ENCODE data around the gene FSTL4.

Gene FSTL4

DNA sequence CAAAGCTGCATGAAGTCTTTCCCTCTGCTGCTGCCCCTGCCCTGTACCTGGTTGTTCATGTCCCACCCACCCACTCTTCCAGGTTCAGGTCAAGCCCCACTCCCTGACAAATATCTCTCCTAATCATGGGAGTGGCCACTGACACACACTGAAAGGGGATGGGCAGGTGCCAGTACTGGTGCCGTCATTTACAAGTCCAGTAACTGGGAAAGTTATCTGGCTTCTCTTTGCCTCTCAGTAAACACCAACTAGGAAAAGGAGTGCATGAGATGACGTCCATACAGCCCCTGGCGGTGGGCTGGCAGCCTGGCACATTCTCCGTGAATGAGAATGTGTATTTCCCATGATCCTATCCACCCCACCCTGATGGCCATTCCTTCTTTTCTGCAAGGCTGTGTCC lies 225.2 kb downstream of the FSTL4 start:
- no peak for DNase-seq (ENCODE audit: low read depth, low spot score)

GRCh38 chr5:133386662-133387061 lies 225.7 kb downstream of the FSTL4 start:
- no peak for DNase-seq (ENCODE audit: low read depth, low spot score)

GRCh38 chr5:133385346-133385745 lies 227.0 kb downstream of the FSTL4 start:
- DNase-seq (ENCODE audit: low read depth, low spot score): no peak

GRCh38 chr5:133384903-133385302 lies 227.4 kb downstream of the FSTL4 start:
- DNase-seq (ENCODE audit: low read depth, low spot score): no peak

- no peak for DNase-seq (ENCODE audit: low read depth, low spot score)
These were observed 228.1 kb downstream of the FSTL4 start for GRCh38 chr5:133384120-133384855.

DNA sequence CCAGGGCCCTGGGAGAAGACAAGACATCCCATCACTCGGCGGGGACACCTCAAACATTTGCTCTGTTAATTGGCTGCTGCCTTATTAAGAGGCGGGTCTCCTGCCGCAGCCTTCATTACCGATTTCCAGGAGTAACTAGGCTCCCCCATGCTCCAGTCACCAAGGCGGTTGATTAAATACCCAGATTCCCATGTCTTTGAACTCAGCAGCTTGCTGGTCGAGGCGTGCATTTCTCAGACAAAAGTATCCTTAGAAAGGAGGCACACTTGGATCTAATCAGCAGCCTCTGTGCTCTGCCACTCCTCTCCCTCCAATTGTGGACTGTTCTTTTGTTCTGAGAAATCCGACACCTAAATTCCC lies 228.8 kb downstream of the FSTL4 start:
- DNase-seq (ENCODE audit: low read depth, low spot score): no peak

GRCh38 chr5:133382661-133383579 lies 229.4 kb downstream of the FSTL4 start:
- DNase-seq (ENCODE audit: low read depth, low spot score): no peak

GRCh38 chr5:133381571-133382365 lies 230.6 kb downstream of the FSTL4 start:
- DNase-seq (ENCODE audit: low read depth, low spot score): no peak

DNA sequence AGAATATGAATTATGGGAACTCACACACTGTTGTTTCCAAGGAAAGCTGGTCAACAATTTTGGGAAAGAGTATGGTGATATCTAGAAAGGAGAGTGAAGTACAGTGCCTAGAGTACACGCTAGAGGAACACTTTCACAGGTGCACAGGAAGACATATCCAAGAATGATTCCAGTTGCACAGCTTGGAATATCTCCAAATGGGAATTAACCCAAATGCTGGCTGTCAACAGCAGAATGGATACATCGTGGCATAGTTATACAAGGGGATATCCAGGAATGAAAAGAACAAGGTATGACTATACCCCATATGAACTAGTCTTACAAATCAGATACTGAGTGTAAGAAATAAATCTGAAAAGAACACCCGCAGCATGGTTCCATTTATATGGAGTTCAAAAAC lies 231.3 kb downstream of the FSTL4 start:
- no peak for DNase-seq (ENCODE audit: low read depth, low spot score)

DNA sequence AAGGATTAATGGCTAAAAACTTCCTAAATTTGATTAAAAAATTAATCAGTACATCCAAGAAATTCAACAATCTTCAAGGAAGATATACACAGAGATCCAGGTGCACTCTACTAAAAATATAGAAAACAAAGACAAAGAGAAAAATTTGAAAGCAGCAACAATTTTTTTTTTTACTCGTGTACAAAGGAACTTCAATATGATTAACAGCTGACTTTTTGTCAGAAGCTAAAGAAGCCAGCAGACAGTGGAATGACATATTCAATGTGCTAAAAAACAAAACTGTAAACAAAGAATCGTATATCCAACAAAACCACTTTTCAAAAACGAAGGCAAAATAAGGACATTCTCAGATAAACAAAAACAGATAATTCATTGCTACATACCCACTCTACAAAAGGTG lies 234.6 kb downstream of the FSTL4 start:
- DNase-seq (ENCODE audit: low read depth, low spot score): no peak

DNA sequence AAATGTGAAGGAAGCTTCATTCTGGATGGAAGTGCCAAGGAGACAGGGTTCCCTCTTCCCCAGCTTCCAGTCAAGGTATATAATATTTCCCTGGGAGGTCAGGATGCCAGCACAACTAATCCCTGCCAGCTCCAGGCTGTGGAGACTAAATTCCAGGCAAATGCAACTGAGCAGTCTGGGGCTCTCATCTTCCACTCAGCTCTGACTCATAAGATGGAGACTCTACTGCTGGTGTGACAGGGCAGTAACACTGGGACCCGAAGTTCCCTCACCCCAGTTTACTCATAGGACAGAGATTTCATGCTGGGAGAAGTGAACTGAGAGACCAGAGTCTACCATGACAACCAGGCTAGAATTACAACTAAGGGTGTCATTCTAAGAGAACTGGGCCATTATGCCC lies 235.4 kb downstream of the FSTL4 start:
- DNase-seq (ENCODE audit: low read depth, low spot score): no peak

DNA sequence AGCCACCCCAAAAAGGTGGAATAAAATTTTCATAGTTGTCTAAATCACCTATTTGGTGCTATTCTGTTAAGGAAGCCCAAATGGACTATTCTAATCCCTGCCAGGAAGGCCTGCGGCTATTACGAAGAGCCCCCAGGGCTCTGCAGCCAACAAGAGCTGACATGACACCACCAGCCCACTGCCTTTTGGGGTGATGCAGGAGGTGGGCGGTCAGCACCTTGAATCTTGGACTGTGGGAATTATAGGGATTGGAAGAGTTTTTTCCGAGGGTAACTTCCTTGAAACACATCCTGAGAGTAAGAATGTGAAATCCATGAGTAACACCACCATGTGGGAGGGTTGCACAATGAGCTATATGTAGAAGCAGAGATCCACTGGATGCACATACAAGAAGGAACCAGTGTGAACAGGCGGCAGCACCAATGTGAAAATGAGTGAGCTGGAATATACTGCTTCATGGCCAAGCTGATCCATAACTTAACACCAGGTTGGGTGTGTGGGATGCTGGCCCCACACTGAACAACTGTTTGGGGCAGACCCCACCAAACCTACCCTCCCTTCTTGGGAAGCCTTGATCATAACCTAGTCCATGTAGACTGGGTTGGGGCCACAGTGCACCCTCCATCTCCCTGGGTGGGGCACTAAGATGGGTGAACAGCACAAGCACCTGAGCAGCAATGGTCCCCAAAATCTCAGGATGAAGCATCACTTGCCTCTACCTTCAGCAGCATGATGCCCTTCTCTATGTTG lies 239.0 kb downstream of the FSTL4 start:
- no peak for DNase-seq (ENCODE audit: low read depth, low spot score)

DNA sequence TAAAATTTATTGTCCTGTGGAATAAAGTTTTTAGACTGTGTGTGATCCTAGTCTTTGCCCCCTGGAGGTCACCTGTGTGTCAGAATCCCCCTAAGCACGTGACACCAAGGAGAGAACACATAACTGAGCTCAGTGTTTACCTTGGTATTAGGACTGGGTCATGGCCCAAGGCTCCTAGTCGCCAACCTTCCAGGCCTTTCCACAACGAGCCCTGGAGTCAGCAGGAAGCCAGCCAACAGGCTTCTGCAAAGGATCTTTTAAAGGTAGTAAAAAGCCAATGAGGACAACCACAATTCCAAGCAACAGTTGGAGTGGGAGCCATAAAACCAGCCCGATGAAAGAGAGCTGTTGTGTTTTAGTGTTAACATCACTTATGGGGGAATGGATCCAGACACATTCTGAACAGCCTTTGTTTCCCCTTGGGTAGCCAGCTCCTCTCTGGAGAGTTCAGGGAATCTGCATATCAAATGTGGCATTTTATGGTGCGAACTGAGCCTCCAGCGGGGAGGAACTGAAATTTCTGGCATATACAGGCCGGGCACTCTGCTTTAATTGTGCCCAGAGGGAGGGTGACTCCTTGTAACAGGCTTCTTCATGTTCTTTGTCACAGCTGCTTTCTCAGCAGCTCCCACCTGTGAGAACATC lies 239.9 kb downstream of the FSTL4 start:
- DNase-seq (ENCODE audit: low read depth, low spot score): no peak

- no peak for DNase-seq (ENCODE audit: low read depth, low spot score)
These were observed 240.8 kb downstream of the FSTL4 start for GRCh38 chr5:133371371-133372155.

DNA sequence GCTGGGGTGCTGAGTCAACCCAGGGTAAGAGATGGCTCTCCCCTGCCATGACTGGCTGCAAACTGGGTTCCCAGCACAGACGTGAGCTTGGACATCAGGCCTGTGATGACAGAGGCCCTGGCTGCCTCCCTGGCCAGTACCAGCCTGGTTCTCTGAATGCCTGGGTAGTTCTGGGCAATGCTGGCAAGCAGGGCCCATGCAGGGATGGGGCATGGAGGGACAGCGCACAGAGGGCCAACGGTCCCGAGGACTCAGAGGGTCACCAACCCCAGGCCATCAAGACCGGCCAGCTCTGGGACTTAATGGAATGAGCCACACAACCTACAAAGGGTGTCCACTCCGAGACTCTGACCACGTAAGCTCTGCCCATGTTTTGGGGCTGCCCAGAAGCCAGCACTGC lies 241.4 kb downstream of the FSTL4 start:
- DNase-seq (ENCODE audit: low read depth, low spot score): no peak

GRCh38 chr5:133370036-133370831 lies 242.1 kb downstream of the FSTL4 start:
- DNase-seq (ENCODE audit: low read depth, low spot score): no peak

DNA sequence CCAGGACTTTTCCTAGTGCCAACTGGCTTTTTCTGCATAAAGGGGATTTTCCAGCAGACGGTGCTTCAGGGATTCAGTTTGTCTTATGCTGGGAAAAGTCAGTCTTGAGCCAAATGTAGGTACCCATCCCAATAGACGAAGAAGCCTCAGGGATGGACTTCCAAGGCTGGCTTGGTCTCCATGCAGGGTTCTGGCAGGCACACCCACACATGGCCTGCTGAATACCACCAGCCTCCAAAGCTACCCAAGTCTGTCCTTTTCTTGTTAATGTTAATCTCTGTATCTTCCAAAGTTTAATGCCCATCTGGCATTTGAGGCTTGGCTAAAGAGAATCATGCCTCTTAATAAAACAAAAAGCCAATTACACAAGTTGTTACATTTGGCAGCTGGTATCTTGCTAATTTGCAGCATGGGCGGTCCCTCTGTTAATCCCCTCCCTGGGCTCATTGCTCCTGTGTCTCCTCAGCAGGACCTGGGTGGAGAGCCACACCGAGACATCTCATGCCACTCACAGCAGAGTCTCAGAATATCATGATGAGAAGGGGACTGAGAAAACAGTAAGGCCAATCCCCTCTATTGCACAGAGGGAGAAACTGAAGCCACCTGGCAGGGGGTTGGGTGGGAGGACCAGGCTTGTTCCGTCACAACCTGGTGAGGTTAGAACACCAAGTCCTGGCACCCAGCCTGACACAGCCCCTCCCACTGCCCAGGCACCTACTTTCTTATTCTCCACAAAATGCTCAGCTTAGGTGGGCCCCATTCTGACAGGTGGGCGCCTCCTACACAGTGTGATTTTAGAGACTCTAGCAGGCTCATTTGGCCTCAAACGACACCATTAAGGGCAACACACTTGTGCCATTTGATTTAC lies 243.2 kb downstream of the FSTL4 start:
- no peak for DNase-seq (ENCODE audit: low read depth, low spot score)

GRCh38 chr5:133367984-133368383 lies 244.4 kb downstream of the FSTL4 start:
- DNase-seq (ENCODE audit: low read depth, low spot score): no peak
